Coronary artery (tissue), 2 donors: ENCODE results near the gene AGBL2.
"Not testable (repeated sequence)": the region's sequence is repeated elsewhere in the genome, so short reads cannot be mapped to it uniquely, and the experiment has no call there.

ENCODE experiments used
- DNase-seq: peaks from one replicate; pipeline ENCODE4 v3.0.0-alpha.2; 2017; ENCODE audit warnings: low spot score
- H3K27ac ChIP-seq, 2 donors: fragments of 200-600 bp; sonication (generic); one replicate each; pipeline ENCODE4 v1.5.1; 2016 to 2019
- H3K4me3 ChIP-seq: fragments of 200-600 bp; sonication (generic); 2 replicates; pipeline ENCODE4 v1.5.1; 2016; ENCODE audit warnings: mild to moderate bottlenecking, moderate library complexity
- CTCF ChIP-seq: fragments of 200-600 bp; sonication (generic); IDR thresholded peaks from one replicate; pipeline ENCODE4 v1.5.1; 2019; ENCODE audit warnings: antibody characterized with exemption

AGBL2 gene

GRCh38 chr11:47668665-47669064 is 46.5 kb downstream of the AGBL2 start:
- no peak for DNase-seq
- H3K27ac ChIP-seq: no peak overlapping the region
- H3K4me3 ChIP-seq: no peak overlapping the region
- no peak for TF ChIP-seq CTCF

- TF ChIP-seq CTCF: no peak
- Histone ChIP-seq H3K4me3 (no peak overlapping the region), H3K27ac (no peak overlapping the region)
- DNase-seq: no peak
Observed at GRCh38 chr11:47667555-47667954, 47.6 kb downstream of the AGBL2 start.

- no peak overlapping the region for H3K27ac ChIP-seq
- no peak overlapping the region for H3K4me3 ChIP-seq
- DNase-seq: no peak
- TF ChIP-seq CTCF: no peak
Observed at GRCh38 chr11:47667135-47667534, 48.0 kb downstream of the AGBL2 start.

GRCh38 chr11:47664936-47665335 is 50.2 kb downstream of the AGBL2 start:
- not testable (repeated sequence) for H3K4me3 ChIP-seq, DNase-seq, H3K27ac ChIP-seq

- Histone ChIP-seq H3K4me3 (no peak overlapping the region), H3K27ac (no peak overlapping the region)
- no peak for TF ChIP-seq CTCF
- no peak for DNase-seq
Observed at GRCh38 chr11:47661245-47661644, 53.9 kb downstream of the AGBL2 start.

GRCh38 chr11:47659276-47659675 is 55.9 kb downstream of the AGBL2 start:
- Histone ChIP-seq H3K27ac (no peak overlapping the region), H3K4me3 (no peak overlapping the region)
- no peak for TF ChIP-seq CTCF
- no peak for DNase-seq

- TF ChIP-seq CTCF: no peak
- no peak overlapping the region for H3K4me3 ChIP-seq
Observed at GRCh38 chr11:47656260-47656885, 58.8 kb downstream of the AGBL2 start.

More at GRCh38 chr11:47656260-47656885, 58.8 kb downstream of the AGBL2 start:
- no peak overlapping the region for H3K27ac ChIP-seq
- no peak for DNase-seq
